HPDE6-E6E7 (cell line): ENCODE measurements around the gene C1orf53.
"Not testable (repeated sequence)": the region's sequence is repeated elsewhere in the genome, so short reads cannot be mapped to it uniquely, and the experiment has no call there.

Experiments
- DNase-seq: peaks from one replicate; pipeline ENCODE4 v3.0.0; 2011; ENCODE audit warnings: missing footprints; ENCODE audit errors: extremely low spot score

C1orf53 gene

DNA sequence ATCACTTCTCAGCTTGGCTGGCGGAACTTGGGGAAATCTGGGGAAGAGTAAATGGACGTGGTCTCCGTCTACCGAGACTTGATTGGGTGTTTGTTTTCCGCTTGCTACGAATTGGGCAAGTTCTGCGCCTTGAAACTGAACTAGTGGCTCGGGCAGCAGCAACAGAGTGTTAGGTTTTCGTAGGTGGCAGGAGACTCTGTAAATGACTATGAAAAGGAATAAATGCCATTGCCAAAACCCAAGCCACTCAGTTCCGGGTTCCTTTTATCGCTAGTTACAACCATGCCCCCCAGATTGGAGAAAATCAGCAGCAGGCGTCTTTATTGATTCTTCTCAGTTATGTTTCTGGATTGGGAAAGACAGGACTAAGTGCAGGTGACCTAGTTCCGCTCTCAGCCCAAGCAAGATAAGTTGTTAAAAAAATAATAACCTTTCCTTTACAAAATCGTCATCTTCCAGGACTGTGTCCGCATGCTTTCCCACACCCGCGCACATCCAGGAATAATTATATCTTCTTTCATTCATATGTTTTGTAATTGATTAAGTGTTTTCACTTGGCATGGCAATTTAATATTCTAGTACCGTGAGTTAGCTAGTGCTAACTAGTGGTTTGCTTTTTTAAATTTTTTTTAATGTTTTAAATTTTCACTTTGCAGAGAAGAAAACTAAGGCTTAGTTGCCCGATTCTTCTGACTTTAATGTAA lies 18.1 kb downstream of the C1orf53 start:
- DNase-seq = no peak

DNA sequence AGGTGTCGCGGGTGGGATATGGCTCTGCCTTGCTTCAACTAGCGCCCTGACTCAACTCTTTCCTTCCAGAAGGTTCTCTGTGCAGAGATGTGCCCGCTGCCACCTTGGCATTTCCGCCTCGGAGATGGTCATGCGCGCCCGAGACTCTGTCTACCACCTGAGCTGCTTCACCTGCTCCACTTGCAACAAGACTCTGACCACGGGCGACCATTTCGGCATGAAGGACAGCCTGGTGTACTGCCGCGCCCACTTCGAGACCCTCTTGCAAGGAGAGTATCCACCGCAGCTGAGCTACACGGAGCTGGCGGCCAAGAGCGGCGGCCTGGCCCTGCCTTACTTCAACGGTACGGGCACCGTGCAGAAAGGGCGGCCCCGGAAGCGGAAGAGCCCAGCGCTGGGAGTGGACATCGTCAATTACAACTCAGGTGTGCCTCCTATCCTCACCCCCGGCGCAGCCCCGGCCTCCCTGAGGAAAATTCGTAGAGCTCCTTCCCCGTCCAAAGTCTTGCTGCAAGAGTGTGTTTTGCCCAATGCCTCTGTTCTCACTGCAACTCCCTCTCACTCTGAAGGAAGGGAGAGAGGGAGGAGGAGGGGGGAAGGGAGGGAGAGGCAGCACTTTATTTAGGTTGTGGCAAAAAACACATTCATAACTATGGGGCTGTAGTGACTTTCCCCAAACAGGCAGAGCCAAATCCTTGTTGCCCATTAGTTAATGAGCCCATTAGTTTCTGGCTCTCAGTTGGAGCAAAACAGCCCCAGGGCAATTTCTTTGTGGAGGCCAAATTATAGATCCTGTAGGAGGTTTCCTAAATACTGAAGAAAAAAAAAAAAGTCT lies 19.0 kb downstream of the C1orf53 start:
- no peak for DNase-seq

DNA sequence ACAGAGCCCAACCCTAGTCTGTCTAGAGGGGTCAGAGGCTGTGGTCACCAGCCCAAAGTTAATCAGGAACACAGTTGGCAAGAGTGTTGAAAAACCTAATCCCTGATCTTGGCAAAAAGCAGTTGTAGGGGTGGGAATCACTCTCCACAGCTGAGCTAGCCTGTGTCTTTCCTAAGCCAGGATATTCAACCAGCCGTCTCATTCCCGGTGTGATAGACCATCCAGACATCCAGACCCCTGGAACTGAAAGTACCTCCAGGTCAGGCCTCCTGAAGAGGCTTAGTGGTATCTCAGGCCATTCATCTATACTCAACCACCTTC lies 19.6 kb downstream of the C1orf53 start:
- no peak for DNase-seq

- DNase-seq = no peak
Measured at GRCh38 chr1:197923038-197923437, 20.6 kb downstream of the C1orf53 start.

DNA sequence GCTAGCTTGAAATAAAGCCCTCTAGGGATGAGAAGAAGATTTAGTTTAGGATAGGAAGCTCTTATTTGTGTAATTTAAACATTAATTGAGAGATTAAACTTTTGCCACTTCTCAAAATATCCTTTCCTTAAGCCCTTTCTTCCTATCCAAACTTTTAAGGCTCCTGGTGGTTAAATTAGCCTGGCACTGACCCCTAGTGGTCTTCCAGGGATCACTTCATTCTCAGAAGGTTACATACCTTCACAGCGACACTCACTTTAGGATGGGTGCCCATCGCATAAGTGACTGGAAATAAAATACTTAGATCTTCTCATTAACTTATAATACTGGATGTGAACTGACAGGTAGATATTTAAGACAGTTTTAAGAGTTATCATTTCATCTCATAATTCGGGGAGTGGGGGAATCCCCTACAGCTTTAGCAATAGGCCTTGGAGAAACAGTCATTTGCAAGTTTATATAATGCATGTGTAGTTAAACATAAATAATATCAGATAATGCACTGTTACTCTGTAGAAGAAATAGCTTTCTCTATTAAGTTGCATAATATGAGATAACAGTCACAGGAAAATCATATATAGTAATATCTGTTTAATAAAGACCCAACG lies 22.2 kb downstream of the C1orf53 start:
- no peak for DNase-seq

DNA sequence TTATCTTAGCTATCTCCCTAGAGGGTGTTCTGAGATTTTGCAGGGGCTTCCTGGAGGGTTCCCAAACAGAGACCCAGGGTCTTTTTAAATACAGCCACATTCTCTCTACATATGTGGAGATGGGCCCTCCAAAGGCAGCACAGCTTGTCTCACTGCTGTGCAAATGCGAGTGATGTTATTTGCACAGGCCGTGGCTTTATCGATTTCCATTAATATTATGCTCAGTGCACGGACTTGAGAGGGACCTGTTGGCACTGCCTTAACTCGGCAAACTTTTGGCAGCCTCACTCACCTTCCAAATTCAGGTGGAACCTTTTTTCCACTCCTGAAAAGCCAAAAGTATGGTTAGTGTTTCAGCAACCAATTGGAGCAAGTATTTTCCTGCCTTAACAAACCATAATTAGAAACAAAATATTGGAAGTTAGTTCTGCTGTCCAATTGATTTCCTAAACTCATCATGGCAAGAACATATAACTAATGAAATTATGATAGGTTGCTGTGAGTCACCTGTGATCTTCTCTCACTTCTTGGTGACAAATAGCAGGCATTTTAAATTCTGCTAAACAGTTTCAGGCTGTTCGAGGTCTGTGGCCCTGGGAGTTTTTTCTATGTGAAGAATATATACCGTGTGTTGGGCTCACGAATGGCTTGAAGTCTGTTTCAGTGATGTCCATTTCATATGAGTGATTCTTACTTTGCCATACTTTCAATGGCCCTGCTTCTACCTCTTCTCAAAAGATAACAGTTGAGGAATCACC lies 25.7 kb downstream of the C1orf53 start:
- DNase-seq = no peak

DNA sequence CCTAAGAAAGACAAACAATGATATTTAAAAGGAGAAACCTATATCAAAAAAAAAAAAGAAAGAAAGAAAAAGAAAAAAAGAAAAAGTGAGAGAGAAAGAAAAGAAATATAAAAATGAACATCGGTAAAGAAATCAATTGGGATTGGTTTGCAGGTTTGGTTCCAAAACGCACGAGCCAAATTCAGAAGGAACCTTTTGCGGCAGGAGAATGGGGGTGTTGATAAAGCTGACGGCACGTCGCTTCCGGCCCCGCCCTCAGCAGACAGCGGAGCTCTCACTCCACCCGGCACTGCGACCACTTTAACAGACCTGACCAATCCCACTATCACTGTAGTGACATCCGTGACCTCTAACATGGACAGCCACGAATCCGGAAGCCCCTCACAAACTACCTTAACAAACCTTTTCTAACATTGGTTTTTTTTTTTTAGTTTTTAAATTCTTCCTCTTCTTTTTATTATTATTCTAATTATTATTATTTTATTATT lies 26.5 kb downstream of the C1orf53 start:
- no peak for DNase-seq

GRCh38 chr1:197933016-197933415 lies 30.6 kb downstream of the C1orf53 start:
- DNase-seq = no peak

GRCh38 chr1:197933647-197934046 lies 31.2 kb downstream of the C1orf53 start:
- no peak for DNase-seq

GRCh38 chr1:197937381-197937780 lies 35.0 kb downstream of the C1orf53 start:
- DNase-seq = no peak

DNA sequence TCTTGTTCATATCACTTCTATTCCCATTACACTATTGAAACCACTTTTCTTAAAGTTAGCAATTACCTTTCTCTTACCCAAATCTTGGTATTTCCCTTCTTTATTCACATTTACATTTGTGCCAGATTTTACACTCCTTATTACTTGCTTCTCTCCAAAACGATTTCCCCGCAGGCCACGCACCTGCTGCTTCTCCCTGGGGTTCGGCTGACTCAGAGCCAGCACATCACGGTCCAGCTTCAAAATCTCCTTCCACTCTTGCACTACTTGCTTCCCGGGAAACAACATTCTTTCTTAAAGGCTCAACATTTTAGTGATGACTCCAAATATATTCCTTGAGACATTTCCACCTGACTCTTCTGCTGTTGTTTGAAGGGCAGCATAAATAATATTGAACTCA lies 35.5 kb downstream of the C1orf53 start:
- DNase-seq = no peak

GRCh38 chr1:197939159-197939980 lies 36.9 kb downstream of the C1orf53 start:
- DNase-seq = not testable (repeated sequence)

DNA sequence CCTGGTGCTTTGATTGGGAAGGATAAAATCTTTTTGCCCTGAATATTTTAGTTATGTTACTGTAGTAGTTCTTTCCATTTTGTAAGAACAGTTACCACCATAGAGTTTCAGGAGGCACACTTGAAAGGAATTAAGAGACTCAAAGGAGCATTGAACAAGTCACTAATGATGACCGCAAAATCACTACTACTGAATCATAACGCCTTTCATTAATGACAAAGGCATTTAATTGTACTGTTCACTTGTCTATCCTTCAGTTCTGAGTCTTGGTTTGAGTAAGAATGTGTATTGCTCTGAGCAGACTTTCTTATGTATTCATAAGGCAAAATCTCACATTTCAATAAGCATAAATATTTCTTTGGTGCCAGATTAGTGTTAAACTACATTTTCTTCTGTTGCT lies 39.6 kb downstream of the C1orf53 start:
- DNase-seq = no peak

GRCh38 chr1:197944485-197944884 lies 42.1 kb downstream of the C1orf53 start:
- DNase-seq = no peak

DNA sequence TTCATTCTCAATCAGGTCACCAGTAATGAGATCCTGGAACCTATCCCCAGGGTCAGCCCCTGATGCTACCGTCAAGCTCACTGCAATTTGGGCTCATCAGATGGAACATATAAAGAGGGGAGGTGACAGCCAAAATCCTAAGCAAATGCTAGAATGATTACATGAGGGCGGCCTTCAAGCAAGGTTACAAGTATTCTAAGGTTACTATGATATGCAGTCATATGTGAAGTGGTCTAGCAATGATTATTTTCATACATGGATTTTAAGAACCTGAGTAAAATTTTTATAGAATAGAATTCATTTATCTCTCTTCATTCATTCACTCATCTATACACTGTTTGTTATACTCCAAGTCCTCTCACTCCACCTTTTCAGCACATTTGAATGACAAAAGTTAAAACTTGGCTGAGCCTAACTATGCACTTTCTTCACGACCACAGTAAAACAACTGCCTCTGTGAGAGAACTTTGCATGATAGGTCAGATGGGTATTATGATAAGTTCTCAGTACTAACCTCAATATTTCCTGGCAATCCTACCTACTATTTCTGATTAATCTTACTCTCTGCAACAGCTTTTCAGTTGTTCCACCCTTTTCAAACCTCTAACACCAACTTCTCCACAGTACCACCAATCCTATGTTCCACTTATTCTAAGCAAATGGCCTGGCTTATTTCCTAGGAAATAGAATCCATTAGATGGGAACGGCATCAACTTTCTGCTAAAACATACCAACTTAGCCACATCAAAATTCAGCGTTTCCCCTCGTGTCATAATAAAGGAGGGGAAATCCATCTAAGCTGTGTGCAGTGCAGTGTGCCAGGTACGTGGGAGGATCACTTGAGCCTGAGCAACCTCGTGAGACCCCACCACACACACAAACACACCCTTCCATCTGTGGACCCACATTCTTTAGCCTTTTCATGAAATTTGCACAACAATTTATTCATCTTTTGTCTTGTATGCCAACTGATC lies 46.8 kb downstream of the C1orf53 start:
- DNase-seq = no peak

DNA sequence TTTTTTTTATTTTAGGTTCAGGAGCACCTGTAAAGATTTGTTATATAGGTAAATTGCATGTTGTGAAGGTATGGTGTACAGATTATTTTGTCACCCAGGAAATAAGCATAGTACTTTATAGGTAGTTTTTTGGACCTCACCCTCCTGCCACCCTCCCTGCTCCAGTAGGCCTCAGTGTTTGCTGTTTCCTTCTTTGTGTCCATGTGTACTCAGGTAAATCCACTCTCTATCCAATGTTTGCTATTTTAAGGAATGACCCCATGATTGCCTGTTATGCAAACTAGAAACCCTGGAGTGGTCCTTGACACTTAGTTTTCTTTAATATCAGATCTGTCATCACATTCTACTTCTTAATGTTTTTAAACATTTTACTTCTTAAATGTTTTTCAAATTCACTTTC lies 48.7 kb downstream of the C1orf53 start:
- no peak for DNase-seq

DNA sequence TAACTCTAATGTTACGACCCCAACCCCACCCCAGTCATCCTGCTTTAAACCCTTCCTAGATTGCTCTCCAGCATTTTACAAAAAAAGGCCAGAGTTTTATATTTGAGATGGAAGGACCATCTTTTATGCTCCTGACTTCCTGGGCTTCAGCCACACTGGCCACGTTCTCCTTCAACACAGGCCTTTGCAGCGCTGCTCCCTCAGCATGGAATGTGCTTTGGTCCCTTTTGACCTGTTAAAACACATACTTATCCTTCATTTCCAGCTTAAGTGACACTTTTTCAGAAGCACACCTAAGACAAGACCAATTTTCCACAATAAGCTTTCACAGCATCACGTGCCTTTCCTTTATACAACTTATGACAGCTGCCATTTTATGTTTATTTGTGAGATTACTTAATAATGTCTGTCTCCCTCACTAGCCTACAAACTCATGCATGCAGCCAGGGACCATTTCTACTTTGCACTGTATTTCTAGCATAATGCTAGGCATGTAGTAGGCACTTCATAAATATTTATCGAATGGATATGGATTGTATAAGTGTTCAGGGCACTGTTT lies 49.3 kb downstream of the C1orf53 start:
- DNase-seq = no peak

GRCh38 chr1:197953472-197953871 lies 51.0 kb downstream of the C1orf53 start:
- not testable (repeated sequence) for DNase-seq

DNA sequence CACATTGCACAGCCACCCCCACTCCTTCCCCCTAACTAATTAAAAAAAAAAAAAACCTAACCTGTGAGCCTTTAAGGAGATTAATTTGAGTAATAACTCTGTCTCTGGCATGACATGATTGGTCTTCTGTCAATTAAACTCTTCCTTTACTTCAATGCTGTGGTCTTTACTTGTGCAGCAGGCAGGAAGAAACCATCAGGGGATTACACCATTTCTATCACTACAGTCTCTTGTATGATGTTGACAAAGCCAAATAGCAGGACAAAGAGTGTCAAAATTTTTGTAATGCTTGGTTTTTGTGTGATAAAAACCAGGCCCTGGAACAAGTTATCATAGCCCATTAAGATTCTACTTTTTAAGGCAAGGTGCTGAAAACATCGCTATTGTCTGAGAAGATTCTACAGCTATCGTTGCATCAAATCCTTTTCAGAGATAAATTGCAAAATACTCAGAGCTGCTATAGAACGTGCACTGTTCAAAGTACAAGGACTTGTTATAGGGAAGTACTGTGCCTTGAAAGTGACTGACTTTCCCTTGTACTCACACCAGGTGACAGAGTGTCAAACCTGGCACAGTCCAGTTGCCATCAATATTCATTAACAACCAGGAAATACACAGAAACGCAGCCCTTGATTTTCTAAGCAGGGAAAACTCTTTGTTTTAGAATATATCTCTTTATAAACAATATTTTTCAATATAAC lies 52.4 kb downstream of the C1orf53 start:
- no peak for DNase-seq
